HCT116 (cell line): ENCODE data around the gene TP63. TPM values are rescaled to one million over a fixed set of nuclear protein-coding genes. Genes with fewer than 3 reads are reported as not detected.

Experiments
- ATAC-seq: fragments of 200-7000 bp; cut with Tn5 transposase; 2 replicates; pipeline ENCODE4 v1.9.1; 2020; ENCODE audit warnings: mild to moderate bottlenecking, moderate library complexity
- BruUV-seq: library from RNA; stranded (reverse); fragments of 400-500 nt; replicated peaks from 2 replicates; lab custom pipeline; 2021; lab: Mats Ljungman, UMichigan
- CTCF ChIA-PET: fragments of 300-600 bp; sonication (Branson Sonifier 250); formaldehyde crosslinking; loops from one replicate; lab custom pipeline; 2021; ENCODE audit warnings: antibody characterized with exemption; lab: Charles Lee
- POLR2A ChIA-PET: fragments of 300-600, 350-600 bp; sonication (Branson Sonifier 250); formaldehyde crosslinking; loops from one replicate; lab custom pipeline; 2021; ENCODE audit warnings: antibody characterized with exemption; lab: Charles Lee
- RAD21 ChIA-PET, 2 experiments: fragments of 300-600 bp; sonication (Branson Sonifier 250); formaldehyde crosslinking; loops; one replicate each; lab custom pipeline; 2023; ENCODE audit warnings: low total read pairs in 2 of 2; ENCODE audit not compliant: uncharacterized antibody in 2 of 2, unreplicated experiment in 2 of 2, low non-redundant PET in 1 of 2; lab: Charles Lee
- DNase-seq: peaks from one replicate; pipeline ENCODE4 v3.0.0-alpha.2; 2010; ENCODE audit warnings: low read depth, low spot score
- H2AFZ ChIP-seq: fragments of 200-600 bp; shearing (Covaris generic), sonication (generic); 2 replicates; pipeline ENCODE4 v1.6.1; 2017; ENCODE audit warnings: low read depth, mixed run types, mixed read lengths, antibody characterized with exemption, low read length; ENCODE audit not compliant: poor library complexity, severe bottlenecking
- H3K27ac ChIP-seq: 2 replicates; pipeline ENCODE4 v1.5.1; 2012; ENCODE audit warnings: low read depth, low read length
- H3K27me3 ChIP-seq: fragments of 200-600 bp; sonication (generic); 2 replicates; pipeline ENCODE4 v1.6.1; 2016; ENCODE audit warnings: mixed run types, low read length, mixed read lengths; ENCODE audit not compliant: insufficient read depth
- H3K36me3 ChIP-seq, 2 experiments: fragments of 200-500 bp in 1 of 2; fragments of 200-600 bp in 1 of 2; sonication (Bioruptor generic) in 1 of 2; sonication (generic) in 1 of 2; 2 replicates each; pipeline versions ENCODE4 v1.5.1 to v1.6.1; 2014 to 2016; ENCODE audit warnings: low read length in 2 of 2, inconsistent platforms in 1 of 2, mixed read lengths in 1 of 2, mixed run types in 1 of 2; ENCODE audit not compliant: insufficient read depth in 2 of 2, control insufficient read depth in 1 of 2
- H3K4me1 ChIP-seq, 2 experiments: fragments of 200-600 bp in 1 of 2; sonication (generic) in 1 of 2; 2 replicates each; pipeline versions ENCODE4 v1.5.1 to v1.6.1; 2012 to 2017; ENCODE audit warnings: low read length in 2 of 2, inconsistent platforms in 1 of 2, mild to moderate bottlenecking in 1 of 2, mixed read lengths in 1 of 2, mixed run types in 1 of 2, moderate library complexity in 1 of 2; ENCODE audit not compliant: insufficient read depth in 2 of 2, control insufficient read depth in 1 of 2
- H3K4me2 ChIP-seq: fragments of 200-600 bp; sonication (generic); 2 replicates; pipeline ENCODE4 v1.6.1; 2017; ENCODE audit warnings: mixed run types, low read length, mixed read lengths
- H3K4me3 ChIP-seq, 2 experiments: fragments of 200-600 bp in 1 of 2; sonication (generic) in 1 of 2; replicated peaks in 1 of 2; 2 replicates each; pipeline ENCODE4 v1.5.1; 2011 to 2016; ENCODE audit warnings: low read length in 2 of 2, control low read depth in 1 of 2, low read depth in 1 of 2, mild to moderate bottlenecking in 1 of 2, mixed read lengths in 1 of 2, mixed run types in 1 of 2
- H3K79me2 ChIP-seq: fragments of 200-600 bp; sonication (generic); 2 replicates; pipeline ENCODE4 v1.6.1; 2017; ENCODE audit warnings: mild to moderate bottlenecking, mixed run types, low read length, moderate library complexity, mixed read lengths; ENCODE audit not compliant: insufficient read depth
- H3K9ac ChIP-seq: fragments of 200-600 bp; sonication (generic); 2 replicates; pipeline ENCODE4 v1.6.1; 2016; ENCODE audit warnings: low read length, mixed read lengths
- H3K9me2 ChIP-seq: fragments of 200-600 bp; sonication (generic), shearing (Covaris generic); 2 replicates; pipeline ENCODE4 v1.6.1; 2017; ENCODE audit warnings: mixed run types, mild to moderate bottlenecking, moderate library complexity; ENCODE audit not compliant: insufficient read depth
- H3K9me3 ChIP-seq, 2 experiments: fragments of 200-500 bp in 1 of 2; fragments of 200-600 bp in 1 of 2; sonication (Bioruptor generic) in 1 of 2; sonication (generic) in 1 of 2; 2 replicates each; pipeline ENCODE4 v1.6.1; 2014 to 2017; ENCODE audit warnings: low read length in 2 of 2, mixed read lengths in 2 of 2, inconsistent platforms in 1 of 2, low read depth in 1 of 2, mild to moderate bottlenecking in 1 of 2, mixed run types in 1 of 2, moderate library complexity in 1 of 2; ENCODE audit not compliant: control insufficient read depth in 1 of 2, insufficient read depth in 1 of 2
- H4K20me1 ChIP-seq: fragments of 200-600 bp; sonication (generic), shearing (Covaris generic); 2 replicates; pipeline ENCODE4 v1.6.1; 2017; ENCODE audit warnings: mixed run types, mild to moderate bottlenecking, moderate library complexity; ENCODE audit not compliant: insufficient read depth
- CBX3 ChIP-seq: IDR thresholded peaks from 2 replicates; pipeline ENCODE4 v1.6.1; 2012; ENCODE audit warnings: low read depth
- CEBPB ChIP-seq: IDR thresholded peaks from 2 replicates; pipeline ENCODE4 v1.6.1; 2012; ENCODE audit warnings: low read depth
- EGR1 ChIP-seq: IDR thresholded peaks from 2 replicates; pipeline ENCODE4 v1.6.1; 2012; ENCODE audit warnings: low read depth
- ELF1 ChIP-seq: IDR thresholded peaks from 2 replicates; pipeline ENCODE4 v1.6.1; 2012; ENCODE audit warnings: low read depth, borderline replicate concordance
- EZH2 ChIP-seq: fragments of 200-600 bp; sonication (generic); IDR thresholded peaks from 2 replicates; pipeline ENCODE4 v1.6.1; 2017; ENCODE audit warnings: antibody characterized with exemption, mixed run types
- EZH2phosphoT487 ChIP-seq: fragments of 200-600 bp; IDR thresholded peaks from 2 replicates; pipeline ENCODE4 v1.6.1; 2018; ENCODE audit warnings: antibody characterized with exemption, borderline replicate concordance
- FOSL1 ChIP-seq: IDR thresholded peaks from 2 replicates; pipeline ENCODE4 v1.6.1; 2012; ENCODE audit warnings: low read depth
- JUND ChIP-seq: IDR thresholded peaks from 2 replicates; pipeline ENCODE4 v1.6.1; 2012
- MAX ChIP-seq: IDR thresholded peaks from 2 replicates; pipeline ENCODE4 v1.6.1; 2012
- POLR2A ChIP-seq: IDR thresholded peaks from 2 replicates; pipeline ENCODE4 v1.7.0; 2011; ENCODE audit warnings: borderline replicate concordance; ENCODE audit not compliant: insufficient read depth, insufficient read length; ENCODE audit errors: extremely low read depth
- POLR2AphosphoS5 ChIP-seq: IDR thresholded peaks from 2 replicates; pipeline ENCODE4 v1.6.1; 2011; ENCODE audit warnings: mild to moderate bottlenecking, low read depth, low read length, moderate library complexity
- RAD21 ChIP-seq: IDR thresholded peaks from 2 replicates; pipeline ENCODE4 v1.6.1; 2012; ENCODE audit warnings: low read depth, mild to moderate bottlenecking
- REST ChIP-seq: IDR thresholded peaks from 2 replicates; pipeline ENCODE4 v1.6.1; 2012; ENCODE audit warnings: low read depth
- SRF ChIP-seq: IDR thresholded peaks from 2 replicates; pipeline ENCODE4 v1.6.1; 2012; ENCODE audit warnings: low read depth
- TCF7L2 ChIP-seq: IDR thresholded peaks from 2 replicates; pipeline ENCODE4 v1.7.0; 2011; ENCODE audit warnings: borderline replicate concordance, inconsistent platforms; ENCODE audit not compliant: insufficient read depth, insufficient read length; ENCODE audit errors: extremely low read depth
- ZFX ChIP-seq: fragments of 450-650 bp; IDR thresholded peaks from 2 replicates; pipeline ENCODE4 v1.6.1; 2017
- ZNF274 ChIP-seq: fragments of 200-500 bp; sonication (Bioruptor generic); IDR thresholded peaks from 2 replicates; pipeline ENCODE4 v1.6.1; 2014; ENCODE audit warnings: mild to moderate bottlenecking, low read depth, low read length, inconsistent platforms
- intact Hi-C: fragments of 100-400 bp; cut with micrococcal nuclease; formaldehyde crosslinking; loops from 2 replicates; pipeline ENCODE4 v1.10.0; 2022
- total RNA-seq: library from RNA; stranded (reverse); gene quantifications from one replicate; pipeline ENCODE4 v1.2.1, GENCODE V29; 2021; ENCODE audit not compliant: unreplicated experiment

The TP63 gene
- total RNA-seq, 1 experiment from 2014 or later = not detected

- DNase-seq (no peak), ATAC-seq (no peak)
- H3K27me3 ChIP-seq = no peaks in the 10 kb centered on the region
- ChIA-PET POLR2A (no interaction called here), CTCF (no interaction called here), RAD21 (no interaction called here)
- no peak overlapping the region for H3K9ac ChIP-seq
- no peaks in the 10 kb centered on the region for H3K36me3 ChIP-seq
- H4K20me1 ChIP-seq = no peaks in the 10 kb centered on the region
- H3K4me3 ChIP-seq = no peak overlapping the region
- TF ChIP-seq JUND (no peak), EGR1 (no peak), REST (no peak), FOSL1 (no peak), POLR2AphosphoS5 (no peak), CEBPB (no peak), CBX3 (no peak), RAD21 (no peak), POLR2A (no peak), ZFX (no peak), EZH2phosphoT487 (no peak), EZH2 (no peak), TCF7L2 (no peak), ZNF274 (no peak), SRF (no peak), MAX (no peak), ELF1 (no peak)
- no peaks in the 10 kb centered on the region for H3K79me2 ChIP-seq
- no peaks in the 10 kb centered on the region for H3K9me2 ChIP-seq
- no peak overlapping the region for H3K27ac ChIP-seq
- H3K4me1 ChIP-seq = no peaks in the 10 kb centered on the region
- BruUV-seq = no TSS peak
- H2AFZ ChIP-seq = no peak overlapping the region
- no peaks in the 10 kb centered on the region for H3K9me3 ChIP-seq
- no peak overlapping the region for H3K4me2 ChIP-seq
- intact Hi-C loops = no loop called here
Observed at GRCh38 chr3:189797103-189797750, 166.0 kb downstream of the TP63 start.
